ENCODE results near the gene WHAMM. TPM values are rescaled to one million over a fixed set of nuclear protein-coding genes. Genes with fewer than 3 reads are reported as not detected.
A peak's percentile ranks its signal among the peaks of the same experiment; 100 is the strongest.

WHAMM gene
- total RNA-seq, 1 donor from 2014 or later, result 4.9 TPM

- FAIRE-seq (no peak), DNase-seq (ENCODE audit: low spot score in 2 of 2) (peak in 1 of 2 donors; percentile 47)
These were observed 23.4 kb downstream of the WHAMM start for GRCh38 chr15:82832601-82833361.

- no peak for FAIRE-seq
- DNase-seq (ENCODE audit: low spot score in 2 of 2), result no peak
These were observed 23.9 kb downstream of the WHAMM start for GRCh38 chr15:82833362-82833682.

DNA sequence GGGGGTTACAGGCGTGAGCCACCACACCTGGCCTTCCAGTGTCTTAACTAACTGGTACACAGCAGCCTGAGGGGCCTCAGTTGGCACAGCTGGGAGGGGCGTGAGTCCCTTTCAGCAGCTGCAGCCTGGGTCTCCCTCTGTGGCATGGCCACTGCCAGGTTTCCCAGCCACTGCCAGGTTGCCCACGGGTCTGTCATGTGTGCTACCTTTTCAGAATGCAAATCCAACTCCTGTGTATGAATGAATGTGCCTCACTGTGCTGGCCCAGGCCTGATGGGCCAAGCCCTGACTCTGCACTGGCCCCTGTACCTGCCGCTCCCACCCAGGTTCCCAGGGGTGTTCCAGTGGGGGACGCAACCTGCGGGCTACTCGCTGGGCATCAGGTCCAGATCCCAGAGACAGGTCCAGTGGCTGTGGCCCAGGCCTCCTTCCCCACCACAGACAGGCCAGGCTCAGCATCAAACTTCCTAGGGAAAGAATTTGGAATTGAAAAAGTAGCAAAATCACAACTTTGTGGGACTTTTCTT, 26.0 kb downstream of the WHAMM start:
- no peak for FAIRE-seq
- DNase-seq (ENCODE audit: low spot score in 2 of 2), result no peak

- no peak for FAIRE-seq
- no peak for DNase-seq (ENCODE audit: low spot score in 2 of 2)
These were observed 28.8 kb downstream of the WHAMM start for GRCh38 chr15:82838096-82838735.

GRCh38 chr15:82839136-82839535, 29.7 kb downstream of the WHAMM start:
- no peak for FAIRE-seq

GRCh38 chr15:82840166-82840565, 30.7 kb downstream of the WHAMM start:
- DNase-seq (ENCODE audit: low spot score in 2 of 2) (no peak), FAIRE-seq (no peak)

More at GRCh38 chr15:82839136-82839535, 29.7 kb downstream of the WHAMM start:
- DNase-seq (ENCODE audit: low spot score in 2 of 2), result no peak

- no peak for FAIRE-seq
These were observed 34.1 kb downstream of the WHAMM start for GRCh38 chr15:82843566-82843965.

GRCh38 chr15:82845686-82846085, 36.3 kb downstream of the WHAMM start:
- no peak for DNase-seq (ENCODE audit: low spot score in 2 of 2)
- no peak for FAIRE-seq

More at GRCh38 chr15:82843566-82843965, 34.1 kb downstream of the WHAMM start:
- DNase-seq (ENCODE audit: low spot score in 2 of 2), result no peak

DNA sequence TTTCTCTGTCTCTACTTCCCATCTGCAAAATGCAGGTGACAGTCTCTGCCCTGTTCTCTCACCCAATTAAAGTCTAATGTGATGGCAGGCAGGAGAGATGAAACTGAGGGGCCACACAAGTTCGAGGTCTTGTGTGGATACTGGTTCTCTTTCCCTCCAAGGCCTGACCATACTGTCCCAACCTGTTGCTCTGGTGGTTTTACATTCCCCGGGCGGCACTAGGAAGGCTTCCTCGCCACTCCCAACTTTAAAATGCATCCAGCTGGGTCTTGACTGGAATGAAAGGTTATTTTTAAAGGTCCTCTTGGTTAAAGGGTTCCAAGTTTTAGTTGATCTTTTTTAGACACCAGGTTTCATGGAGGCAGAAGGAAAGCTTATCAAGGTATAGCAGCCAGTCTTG, 37.2 kb downstream of the WHAMM start:
- DNase-seq (ENCODE audit: low spot score in 2 of 2) (no peak), FAIRE-seq (no peak)

GRCh38 chr15:82847703-82848102, 38.3 kb downstream of the WHAMM start:
- FAIRE-seq, result no peak
- DNase-seq (ENCODE audit: low spot score in 2 of 2), result no peak

DNA sequence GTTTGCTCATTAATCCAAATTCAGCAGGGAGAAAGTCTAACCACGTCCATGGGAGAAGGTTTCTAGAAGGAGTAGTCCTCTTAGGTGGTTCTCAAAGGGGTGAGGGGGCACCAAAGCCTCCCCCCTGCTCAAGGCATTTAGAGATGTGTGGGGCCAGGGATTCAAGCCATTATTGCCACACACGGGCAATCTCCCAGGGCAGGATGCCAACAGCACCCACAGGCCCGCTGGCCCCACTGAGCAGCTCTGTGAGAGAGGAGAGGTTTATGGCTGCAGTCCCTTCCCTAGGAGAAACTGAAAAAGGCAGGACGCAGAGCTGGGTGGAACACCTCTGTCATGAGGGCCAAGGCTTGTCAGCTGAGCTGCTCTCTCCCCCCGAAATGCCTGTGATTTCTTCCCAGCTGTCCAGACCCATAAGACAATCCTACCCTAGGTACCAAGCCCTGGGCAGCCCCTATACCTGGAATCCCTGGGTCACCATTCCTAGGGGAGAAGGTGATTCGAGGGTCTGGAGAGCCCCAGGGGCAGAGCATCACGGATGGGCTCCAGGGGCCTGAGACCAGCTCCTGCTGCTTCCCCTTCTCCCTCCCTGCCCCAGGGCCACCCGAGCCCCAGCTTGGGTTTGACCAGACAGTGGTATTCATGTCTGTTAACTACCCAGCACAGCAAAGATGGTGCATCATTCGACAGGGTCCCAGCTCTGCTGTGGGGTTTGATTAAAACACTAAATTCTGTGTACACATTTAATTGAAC, 39.0 kb downstream of the WHAMM start:
- FAIRE-seq, result no peak

GRCh38 chr15:82849556-82850512, 40.4 kb downstream of the WHAMM start:
- no peak for FAIRE-seq

More for the DNA sequence above, 39.0 kb downstream of the WHAMM start:
- no peak for DNase-seq (ENCODE audit: low spot score in 2 of 2)

GRCh38 chr15:82850731-82851130, 41.3 kb downstream of the WHAMM start:
- no peak for FAIRE-seq
- no peak for DNase-seq (ENCODE audit: low spot score in 2 of 2)

More at GRCh38 chr15:82849556-82850512, 40.4 kb downstream of the WHAMM start:
- DNase-seq (ENCODE audit: low spot score in 2 of 2), result peak; percentile 24 to 62

GRCh38 chr15:82851306-82851850, 42.0 kb downstream of the WHAMM start:
- no peak for DNase-seq (ENCODE audit: low spot score in 2 of 2)
- no peak for FAIRE-seq

- FAIRE-seq, result no peak
- DNase-seq (ENCODE audit: low spot score in 2 of 2), result no peak
These were observed 42.6 kb downstream of the WHAMM start for GRCh38 chr15:82851981-82852511.

DNA sequence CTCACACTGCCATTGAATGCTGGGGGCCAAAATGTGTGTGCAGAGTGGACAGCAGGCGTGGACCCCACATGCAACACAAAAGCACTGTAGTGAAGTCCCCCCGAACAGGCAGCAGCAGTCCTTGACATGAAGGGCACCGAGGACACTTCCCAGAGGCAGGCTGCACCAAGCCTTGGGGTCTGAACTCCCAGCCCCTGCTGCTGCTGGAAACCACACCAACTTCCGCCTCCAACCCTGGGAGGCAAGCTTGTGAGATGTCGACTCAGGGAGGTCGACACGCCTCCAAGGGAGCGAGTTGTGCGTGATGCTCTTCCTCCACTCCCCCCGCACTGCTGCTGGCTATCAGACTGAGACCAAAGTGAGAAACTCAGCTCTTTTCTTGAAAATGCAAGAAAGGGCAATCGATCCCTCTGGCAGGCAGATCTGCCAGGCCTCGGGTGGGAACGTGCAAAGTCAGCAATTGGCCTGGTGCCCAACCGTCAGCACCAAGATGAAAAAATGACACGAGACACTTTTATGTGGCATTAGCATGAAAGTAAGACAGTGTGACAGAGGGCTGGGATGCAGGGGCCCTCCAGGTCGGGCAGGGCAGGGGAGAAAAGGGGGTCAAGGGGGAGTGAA, 43.6 kb downstream of the WHAMM start:
- FAIRE-seq (no peak), DNase-seq (ENCODE audit: low spot score in 2 of 2) (no peak)

- FAIRE-seq, result no peak
- DNase-seq (ENCODE audit: low spot score in 2 of 2), result no peak
These were observed 45.1 kb downstream of the WHAMM start for GRCh38 chr15:82854554-82854953.

- FAIRE-seq (no peak), DNase-seq (ENCODE audit: low spot score in 2 of 2) (no peak)
These were observed 46.1 kb downstream of the WHAMM start for GRCh38 chr15:82855286-82856100.

Measured in frontal cortex (tissue), 4 donors.